GM19239 (cell line): ENCODE data around the gene GHRHR.

Source experiments
- DNase-seq: peaks from one replicate; pipeline ENCODE4 v3.0.0; 2011; ENCODE audit warnings: low spot score; ENCODE audit not compliant: insufficient read length
- FAIRE-seq: peaks from 2 replicates; lab custom pipeline; 2011; peaks lifted over from hg19 to GRCh38; lab: Jason Lieb, UNC

GHRHR gene

GRCh38 chr7:30963842-30964241 is at the start of gene GHRHR:
GHRHR (plus strand) TSS chr7:30963953; CDS start chr7:30964069, 116 bp downstream.
- no peak for FAIRE-seq
- no peak for DNase-seq

DNA sequence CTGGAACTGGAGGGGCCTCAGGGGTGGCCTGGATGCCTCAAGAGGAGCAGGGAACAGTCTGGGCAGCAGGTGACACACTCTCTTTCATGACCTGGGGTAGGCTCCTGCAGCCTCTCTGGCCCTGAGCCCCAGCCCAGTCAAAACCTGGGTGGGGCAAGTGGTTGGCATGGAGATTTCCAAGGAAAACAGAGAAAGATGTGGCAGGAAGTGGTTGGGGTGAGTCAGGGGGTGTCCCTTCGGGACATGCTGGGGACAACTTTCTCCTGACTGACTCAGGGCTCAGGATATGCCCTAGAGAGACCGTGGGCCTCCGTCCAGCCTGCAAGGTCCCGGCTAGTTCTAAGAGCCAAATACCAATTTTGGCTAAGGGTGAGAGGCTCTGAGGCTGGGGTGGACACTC is 49.2 kb upstream of the GHRHR start:
- DNase-seq (no peak), FAIRE-seq (no peak)

GRCh38 chr7:30915005-30915601 is 48.6 kb upstream of the GHRHR start:
- DNase-seq = no peak
- FAIRE-seq = no peak

DNA sequence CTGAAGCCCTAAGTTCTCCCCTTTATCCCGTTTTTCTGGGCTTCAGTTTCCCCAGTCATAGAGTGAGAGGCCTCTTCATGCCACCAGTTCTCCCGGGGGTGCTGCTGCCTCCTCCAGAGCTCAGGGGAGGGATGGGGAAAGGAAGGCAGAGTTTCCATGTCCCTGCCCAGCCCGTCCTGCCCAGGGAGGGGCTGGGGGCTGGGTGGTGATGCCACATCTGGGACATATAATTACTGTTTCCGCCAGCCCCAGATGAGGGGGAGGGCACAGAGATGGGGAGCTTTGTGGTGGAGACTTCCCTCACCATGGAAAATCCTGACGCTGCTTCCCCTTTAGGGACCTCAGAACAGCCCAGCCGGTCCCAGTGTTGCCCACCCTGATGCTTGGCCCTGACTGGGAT is 48.0 kb upstream of the GHRHR start:
- FAIRE-seq = no peak

DNA sequence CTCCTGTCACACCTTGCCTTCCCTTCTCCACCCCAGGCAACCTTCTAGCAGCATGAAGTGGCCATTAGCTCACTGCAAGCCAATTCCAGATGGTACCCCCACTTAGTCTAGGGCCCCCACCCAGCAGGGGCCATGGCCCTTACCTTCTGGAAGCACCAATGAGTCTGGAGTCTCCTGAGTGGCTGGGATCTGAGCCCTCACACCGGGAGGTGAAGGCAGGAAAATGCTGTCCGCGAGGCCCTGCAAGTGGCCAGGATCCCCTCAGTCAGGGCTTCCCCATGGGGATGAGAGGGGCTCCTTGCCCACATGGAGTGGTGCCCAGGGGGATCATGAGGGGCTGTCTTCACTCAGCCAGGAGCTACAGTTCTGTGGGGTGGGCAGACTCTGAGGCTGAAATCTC is 47.5 kb upstream of the GHRHR start:
- FAIRE-seq (no peak), DNase-seq (no peak)

More for the DNA sequence above, 48.0 kb upstream of the GHRHR start:
- DNase-seq = no peak

DNA sequence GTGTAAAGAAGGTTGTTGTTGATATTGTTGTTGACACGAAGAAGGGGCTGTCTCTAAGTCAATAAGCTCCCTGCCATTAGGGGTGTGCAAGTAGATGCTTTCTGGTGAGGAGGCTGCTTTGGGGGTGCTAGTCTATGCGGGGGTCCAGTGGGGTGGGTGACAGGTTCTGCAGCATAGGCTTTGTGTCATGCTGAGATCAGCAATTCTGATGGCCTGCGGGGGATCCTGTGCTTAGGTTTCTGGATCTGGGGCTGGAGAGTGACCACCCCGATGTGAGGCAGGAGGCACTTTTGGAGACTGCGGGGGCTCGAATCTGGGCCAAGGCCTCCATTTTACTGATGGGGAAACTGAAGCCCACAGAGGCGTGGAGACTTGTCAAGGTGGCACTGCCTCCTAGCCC is 47.0 kb upstream of the GHRHR start:
- DNase-seq = no peak
- no peak for FAIRE-seq

DNA sequence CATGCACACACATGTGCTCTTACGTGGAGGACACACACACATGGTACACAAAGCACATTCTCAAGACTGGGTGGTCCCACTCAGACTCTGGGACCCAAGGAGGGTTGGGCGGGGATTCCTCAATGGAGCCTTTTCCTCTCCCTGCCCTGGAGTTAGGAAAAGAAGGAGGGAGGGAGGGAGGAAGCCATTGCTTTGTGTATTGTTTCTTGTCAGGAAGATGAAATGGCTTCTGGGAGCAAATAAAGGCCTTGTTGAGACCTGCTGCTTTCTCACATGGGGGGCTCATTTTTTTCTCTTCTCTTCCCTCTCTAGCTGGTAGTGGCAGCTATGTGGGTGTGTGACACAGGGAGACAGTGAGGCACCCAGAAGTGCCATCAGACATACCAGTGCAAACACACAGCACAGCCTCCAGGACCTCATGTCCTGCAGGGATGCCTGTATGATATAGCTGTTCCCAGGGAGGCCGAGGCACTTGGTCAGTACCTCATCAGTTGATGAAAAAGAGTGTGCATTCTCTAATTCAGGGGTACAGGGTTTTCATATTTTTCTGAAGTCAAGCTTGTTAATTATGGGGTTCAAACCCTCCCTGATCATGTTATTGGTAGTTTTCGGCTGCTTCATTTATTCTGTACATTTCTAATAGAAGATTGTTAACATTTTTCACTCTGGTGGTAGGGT is 46.4 kb upstream of the GHRHR start:
- DNase-seq = no peak
- no peak for FAIRE-seq

DNA sequence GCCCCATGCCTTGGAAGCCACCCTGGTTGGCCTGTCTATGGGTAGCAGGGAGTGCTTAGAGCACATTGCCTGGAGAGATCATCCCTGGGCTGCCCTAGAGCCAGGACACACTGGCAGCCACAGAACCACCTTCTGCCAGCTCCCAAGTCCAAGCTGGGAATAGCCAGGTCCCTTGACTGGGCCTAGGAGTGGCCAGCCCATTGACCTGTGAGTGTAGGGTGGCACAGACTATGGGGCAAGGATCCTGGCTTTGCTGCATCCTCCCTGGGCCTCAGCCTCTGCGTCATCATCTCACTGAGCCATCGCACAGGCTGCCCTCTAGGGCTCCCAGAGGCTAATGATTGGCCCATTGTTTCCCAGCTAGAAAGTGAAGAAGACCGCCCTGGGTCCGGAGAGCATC is 45.1 kb upstream of the GHRHR start:
- FAIRE-seq = no peak
- DNase-seq = no peak

DNA sequence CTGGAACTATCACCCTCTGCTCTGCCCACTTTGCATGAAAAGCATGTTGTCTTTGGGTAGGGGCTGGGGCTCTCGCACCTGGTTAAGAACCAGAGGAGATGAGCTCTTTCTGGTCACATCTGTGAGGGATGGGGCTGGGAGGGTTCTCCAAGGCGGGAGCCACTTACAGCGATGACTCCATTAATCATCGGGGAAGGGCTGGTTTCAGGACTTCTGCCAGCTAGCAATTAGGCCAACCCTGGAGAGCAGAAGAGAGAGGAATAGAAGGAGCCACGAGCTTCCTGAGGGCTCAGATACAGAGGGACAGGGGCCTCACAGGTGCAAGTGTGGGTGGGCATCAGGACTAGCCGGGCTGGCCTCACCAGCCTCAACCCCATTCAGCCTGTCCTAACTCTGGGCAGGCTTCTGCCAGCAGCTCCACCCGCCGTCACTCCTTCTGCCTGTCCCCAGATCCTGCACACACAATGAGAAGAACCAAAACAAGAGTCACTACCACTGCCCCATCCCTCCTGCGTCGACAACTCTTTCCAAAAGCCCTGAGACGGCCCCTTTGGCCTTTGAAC is 43.7 kb upstream of the GHRHR start:
- no peak for FAIRE-seq

GRCh38 chr7:30920584-30921539 is 42.9 kb upstream of the GHRHR start:
- DNase-seq = no peak
- FAIRE-seq = no peak

More for the DNA sequence above, 43.7 kb upstream of the GHRHR start:
- DNase-seq = no peak

GRCh38 chr7:30921540-30922401 is 42.0 kb upstream of the GHRHR start:
- DNase-seq = no peak

DNA sequence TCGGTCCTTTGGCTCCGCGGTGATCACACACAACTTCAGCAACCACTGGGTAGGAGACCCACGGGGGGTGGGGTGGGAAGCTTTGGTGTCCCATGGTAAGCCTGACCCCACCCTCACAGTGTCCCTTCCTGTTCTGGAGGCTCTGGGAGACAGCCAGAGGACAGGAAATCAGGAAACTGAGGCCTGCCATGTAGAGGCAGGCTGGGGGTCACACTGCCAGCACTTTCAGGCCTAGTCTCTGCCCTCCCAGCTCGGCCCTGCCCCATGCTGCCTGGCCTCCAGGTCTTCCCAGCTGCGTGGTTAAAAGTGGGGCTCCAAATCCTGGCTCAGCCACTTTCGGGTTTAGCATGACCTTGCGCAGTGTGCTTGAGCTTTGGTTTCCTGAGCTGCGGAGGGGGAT is 41.2 kb upstream of the GHRHR start:
- DNase-seq (no peak), FAIRE-seq (no peak)

More at GRCh38 chr7:30921540-30922401, 42.0 kb upstream of the GHRHR start:
- FAIRE-seq = no peak

- FAIRE-seq (no peak), DNase-seq (no peak)
Measured at GRCh38 chr7:30923009-30923773, 40.6 kb upstream of the GHRHR start.

DNA sequence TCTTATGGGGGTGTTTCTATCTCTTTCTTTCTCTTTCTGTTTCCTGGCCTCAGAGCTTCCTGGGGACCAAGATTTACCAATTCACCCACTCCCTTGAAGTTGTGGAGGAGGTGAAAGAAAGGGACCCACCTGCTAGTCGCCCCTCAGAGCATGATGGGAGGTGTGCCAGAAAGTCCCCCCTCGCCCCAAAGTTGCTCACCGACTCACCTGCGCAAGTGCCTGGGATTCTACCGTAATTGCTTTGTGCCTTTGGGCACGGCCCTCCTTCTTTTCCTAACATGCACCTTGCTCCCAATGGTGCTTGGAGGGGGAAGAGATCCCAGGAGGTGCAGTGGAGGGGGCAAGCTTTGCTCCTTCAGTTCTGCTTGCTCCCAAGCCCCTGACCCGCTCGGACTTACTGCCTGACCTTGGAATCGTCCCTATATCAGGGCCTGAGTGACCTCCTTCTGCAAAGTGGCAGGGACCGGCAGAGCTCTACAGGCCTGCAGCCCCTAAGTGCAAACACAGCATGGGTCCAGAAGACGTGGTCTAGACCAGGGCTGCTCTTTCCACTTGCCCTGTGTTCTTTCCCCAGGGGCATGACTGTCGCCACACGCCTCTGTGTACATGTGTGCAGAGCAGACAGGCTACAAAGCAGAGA is 39.9 kb upstream of the GHRHR start:
- FAIRE-seq = no peak

DNA sequence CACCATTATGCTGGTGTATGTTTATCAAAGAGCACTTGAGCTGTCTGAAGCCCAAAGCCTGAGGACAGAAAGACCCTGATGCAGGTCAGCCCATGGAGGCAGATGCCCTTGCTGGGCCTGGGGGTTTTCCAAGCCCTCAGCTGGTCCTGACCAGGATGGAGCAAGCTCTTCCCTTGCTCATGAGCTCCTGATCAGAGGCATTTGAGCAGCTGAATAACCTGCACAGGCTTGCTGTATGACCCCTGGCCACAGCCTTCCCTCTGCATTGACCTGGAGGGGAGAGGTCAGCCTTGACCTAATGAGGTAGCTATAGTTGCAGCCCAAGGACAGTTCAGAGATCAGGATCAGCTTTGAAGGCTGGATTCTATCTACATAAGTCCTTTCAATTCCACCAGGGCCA is 39.1 kb upstream of the GHRHR start:
- no peak for DNase-seq
- no peak for FAIRE-seq

More for the DNA sequence above, 39.9 kb upstream of the GHRHR start:
- no peak for DNase-seq

DNA sequence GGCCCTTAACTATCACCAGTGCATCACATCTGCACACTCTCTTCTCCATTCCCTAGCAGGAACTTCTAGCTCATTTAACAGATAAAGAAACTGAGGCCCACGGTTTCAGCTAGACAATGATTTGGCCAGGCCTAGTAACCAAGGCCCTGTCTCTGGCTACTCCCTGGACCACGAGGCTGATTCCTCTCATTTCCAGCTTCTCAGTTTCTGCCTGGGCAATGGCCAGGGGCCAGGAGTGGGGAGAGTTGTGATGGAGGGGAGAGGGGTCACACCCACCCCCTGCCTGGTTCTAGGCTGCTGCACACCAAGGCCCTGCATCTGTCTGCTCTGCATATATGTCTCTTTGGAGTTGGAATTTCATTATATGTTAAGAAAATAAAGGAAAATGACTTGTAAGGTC is 38.6 kb upstream of the GHRHR start:
- DNase-seq = no peak
- FAIRE-seq = no peak

DNA sequence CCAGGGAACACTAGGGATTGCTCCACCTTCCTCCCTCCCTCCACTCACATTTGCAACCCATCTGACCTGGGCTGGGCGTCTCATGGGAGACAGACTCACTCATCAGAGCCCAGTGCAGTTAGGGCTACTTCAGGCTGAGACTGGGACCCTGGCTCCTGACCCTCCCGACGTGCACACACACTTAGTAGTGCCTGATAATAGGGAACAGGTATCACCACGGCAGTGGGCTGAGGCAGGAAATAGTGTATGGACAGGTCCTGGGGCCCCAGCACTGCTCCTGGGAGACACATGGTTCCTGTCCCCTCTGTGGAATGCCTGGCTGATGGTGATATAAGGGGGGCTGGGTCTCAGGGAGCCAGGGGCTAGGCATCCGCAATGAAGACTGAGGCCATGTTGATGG is 37.8 kb upstream of the GHRHR start:
- DNase-seq (no peak), FAIRE-seq (no peak)

- DNase-seq = no peak
- no peak for FAIRE-seq
Measured at GRCh38 chr7:30926313-30926712, 37.4 kb upstream of the GHRHR start.

GRCh38 chr7:30927040-30927439 is 36.7 kb upstream of the GHRHR start:
- no peak for FAIRE-seq

More at GRCh38 chr7:30927040-30927439, 36.7 kb upstream of the GHRHR start:
- no peak for DNase-seq
